ENCODE measurements around the gene SLC25A36.
A peak's percentile ranks its signal among the peaks of the same experiment; 100 is the strongest.
"Not testable (repeated sequence)": the region's sequence is repeated elsewhere in the genome, so short reads cannot be mapped to it uniquely, and the experiment has no call there.

Gene SLC25A36

GRCh38 chr3:140931801-140932200, 9.8 kb upstream of the SLC25A36 start:
- DNase-seq (ENCODE audit: low spot score) = no peak

GRCh38 chr3:140933109-140933508, 8.5 kb upstream of the SLC25A36 start:
- DNase-seq (ENCODE audit: low spot score) = no peak

- no peak for DNase-seq (ENCODE audit: low spot score)
These were observed 8.1 kb upstream of the SLC25A36 start for GRCh38 chr3:140933552-140933951.

GRCh38 chr3:140939305-140939704, 2.3 kb upstream of the SLC25A36 start:
- DNase-seq (ENCODE audit: low spot score) = not testable (repeated sequence)

- DNase-seq (ENCODE audit: low spot score) = no peak
These were observed 574 bp upstream of the SLC25A36 start for GRCh38 chr3:140941090-140941433.

- peak; percentile 38 for DNase-seq (ENCODE audit: low spot score)
These were observed 827 bp downstream of the SLC25A36 start for GRCh38 chr3:140942221-140943104.

GRCh38 chr3:140943781-140944552, 2.3 kb downstream of the SLC25A36 start:
- DNase-seq (ENCODE audit: low spot score) = no peak

GRCh38 chr3:140948460-140949249, 7.0 kb downstream of the SLC25A36 start:
- DNase-seq (ENCODE audit: low spot score) = no peak

- no peak for DNase-seq (ENCODE audit: low spot score)
These were observed 8.5 kb downstream of the SLC25A36 start for GRCh38 chr3:140950144-140950543.

GRCh38 chr3:140950863-140951262, 9.2 kb downstream of the SLC25A36 start:
- DNase-seq (ENCODE audit: low spot score) = no peak

- not testable (repeated sequence) for DNase-seq (ENCODE audit: low spot score)
These were observed 10.1 kb downstream of the SLC25A36 start for GRCh38 chr3:140951750-140952149.

- no peak for DNase-seq (ENCODE audit: low spot score)
These were observed 11.7 kb downstream of the SLC25A36 start for GRCh38 chr3:140953028-140953960.

- DNase-seq (ENCODE audit: low spot score) = no peak
These were observed 12.9 kb downstream of the SLC25A36 start for GRCh38 chr3:140954576-140954975.

- no peak for DNase-seq (ENCODE audit: low spot score)
These were observed 14.0 kb downstream of the SLC25A36 start for GRCh38 chr3:140955645-140956044.

- DNase-seq (ENCODE audit: low spot score) = no peak
These were observed 14.6 kb downstream of the SLC25A36 start for GRCh38 chr3:140956058-140956835.

- DNase-seq (ENCODE audit: low spot score) = peak; percentile 2
These were observed 31.2 kb downstream of the SLC25A36 start for GRCh38 chr3:140972833-140973232.

GRCh38 chr3:140974900-140975299, 33.3 kb downstream of the SLC25A36 start:
- no peak for DNase-seq (ENCODE audit: low spot score)

GRCh38 chr3:140980663-140981062, 39.0 kb downstream of the SLC25A36 start:
- no peak for DNase-seq (ENCODE audit: low spot score)

GRCh38 chr3:140987792-140988191, 46.2 kb downstream of the SLC25A36 start:
- DNase-seq (ENCODE audit: low spot score) = not testable (repeated sequence)

- DNase-seq (ENCODE audit: low spot score) = no peak
These were observed 52.7 kb downstream of the SLC25A36 start for GRCh38 chr3:140994316-140994715.
